Nephron (organoid): ENCODE results near the gene R3HDML.

Experiments
- H3K27ac Mint-ChIP-seq, 3 experiments: 2 replicates each; pipeline ENCODE4 v1.8.0; 2020; ENCODE audit warnings: mixed read lengths in 3 of 3, mild to moderate bottlenecking in 2 of 3, moderate library complexity in 1 of 3
- H3K27me3 Mint-ChIP-seq: 2 replicates; pipeline ENCODE4 v1.8.0; 2021; ENCODE audit warnings: low read depth, mild to moderate bottlenecking, moderate library complexity, mixed read lengths
- H3K36me3 Mint-ChIP-seq: 2 replicates; pipeline ENCODE4 v1.8.0; 2020; ENCODE audit warnings: low read depth, mixed read lengths
- H3K4me1 Mint-ChIP-seq: 2 replicates; pipeline ENCODE4 v1.8.0; 2020; ENCODE audit warnings: mixed read lengths
- H3K4me3 Mint-ChIP-seq, 3 experiments: 2 replicates each; pipeline ENCODE4 v1.8.0; 2020; ENCODE audit warnings: mild to moderate bottlenecking in 3 of 3, mixed read lengths in 3 of 3, moderate library complexity in 2 of 3
- H3K9me3 Mint-ChIP-seq: 2 replicates; pipeline ENCODE4 v1.8.0; 2020; ENCODE audit warnings: mixed read lengths
- TF ChIP-seq, protein P1 (sequence below), 3 experiments: fragments of 200-600 bp; sonication (generic); IDR thresholded peaks; one replicate each; pipeline ENCODE4 v1.5.0; 2021; ENCODE audit warnings: antibody characterized with exemption in 3 of 3; ENCODE audit not compliant: unreplicated experiment in 3 of 3

R3HDML gene

DNA sequence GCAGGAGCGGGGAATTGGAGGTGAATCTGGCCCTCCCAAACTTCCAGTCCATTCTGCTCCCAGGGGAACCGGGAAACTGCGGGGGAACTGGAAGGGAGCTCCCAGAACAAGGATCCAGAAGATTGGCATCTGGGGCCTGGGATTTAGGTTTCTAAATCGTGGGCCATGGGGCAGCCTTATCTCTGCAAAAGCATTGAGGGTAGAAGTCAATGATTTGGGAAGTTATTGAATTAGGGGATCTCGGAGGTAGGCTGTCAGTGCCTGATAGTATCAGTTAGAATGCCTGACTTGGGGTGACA lies 63.8 kb downstream of the R3HDML start:
- Mint-ChIP-seq H3K4me3 (peak overlapping the region in 2 of 3 experiments; percentile 68 to 74), H3K27ac (peak overlapping the region in 1 of 3 experiments; percentile 22), H3K9me3 (no peaks in the 10 kb centered on the region), H3K36me3 (no peaks in the 10 kb centered on the region), H3K27me3 (peaks cover 32% of the 10 kb centered on the region), H3K4me1 (no peaks in the 10 kb centered on the region)
- TF ChIP-seq, protein P1, sequence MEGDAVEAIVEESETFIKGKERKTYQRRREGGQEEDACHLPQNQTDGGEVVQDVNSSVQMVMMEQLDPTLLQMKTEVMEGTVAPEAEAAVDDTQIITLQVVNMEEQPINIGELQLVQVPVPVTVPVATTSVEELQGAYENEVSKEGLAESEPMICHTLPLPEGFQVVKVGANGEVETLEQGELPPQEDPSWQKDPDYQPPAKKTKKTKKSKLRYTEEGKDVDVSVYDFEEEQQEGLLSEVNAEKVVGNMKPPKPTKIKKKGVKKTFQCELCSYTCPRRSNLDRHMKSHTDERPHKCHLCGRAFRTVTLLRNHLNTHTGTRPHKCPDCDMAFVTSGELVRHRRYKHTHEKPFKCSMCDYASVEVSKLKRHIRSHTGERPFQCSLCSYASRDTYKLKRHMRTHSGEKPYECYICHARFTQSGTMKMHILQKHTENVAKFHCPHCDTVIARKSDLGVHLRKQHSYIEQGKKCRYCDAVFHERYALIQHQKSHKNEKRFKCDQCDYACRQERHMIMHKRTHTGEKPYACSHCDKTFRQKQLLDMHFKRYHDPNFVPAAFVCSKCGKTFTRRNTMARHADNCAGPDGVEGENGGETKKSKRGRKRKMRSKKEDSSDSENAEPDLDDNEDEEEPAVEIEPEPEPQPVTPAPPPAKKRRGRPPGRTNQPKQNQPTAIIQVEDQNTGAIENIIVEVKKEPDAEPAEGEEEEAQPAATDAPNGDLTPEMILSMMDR (IDR thresholded peaks at IDR 0.05; ENCODE audit: unreplicated experiment in 3 of 3), result no peak
